ENCODE data around the gene ZNF177.

The ZNF177 gene

DNA sequence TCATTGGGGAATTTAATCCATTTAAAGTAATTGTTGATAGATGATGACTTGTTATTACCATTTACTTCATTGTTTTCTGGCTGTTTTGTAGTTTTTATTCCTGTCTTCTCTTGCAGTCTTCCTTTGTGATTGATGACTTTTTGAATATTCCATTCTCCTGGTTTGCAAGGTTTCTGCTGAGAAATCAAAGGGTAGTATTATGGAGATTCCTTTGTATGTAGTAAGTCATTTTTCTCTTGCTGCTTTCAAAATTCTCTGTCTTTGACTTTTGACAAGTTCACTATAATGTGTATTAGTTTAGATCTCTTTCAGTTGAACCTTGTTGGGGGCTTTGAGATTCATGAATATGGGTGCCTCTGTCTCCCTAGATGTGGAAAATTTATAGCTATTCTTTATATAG lies 32.8 kb upstream of the ZNF177 start:
- in situ Hi-C loops (cut with HindIII; ENCODE audit: low sequenced_read_pairs), result no loop called here
- DNase-seq (ENCODE audit: low read depth), result no peak
- H3K4me3 ChIP-seq (ENCODE audit: low read depth, low read length), result no peak overlapping the region
- TF ChIP-seq, protein P1, sequence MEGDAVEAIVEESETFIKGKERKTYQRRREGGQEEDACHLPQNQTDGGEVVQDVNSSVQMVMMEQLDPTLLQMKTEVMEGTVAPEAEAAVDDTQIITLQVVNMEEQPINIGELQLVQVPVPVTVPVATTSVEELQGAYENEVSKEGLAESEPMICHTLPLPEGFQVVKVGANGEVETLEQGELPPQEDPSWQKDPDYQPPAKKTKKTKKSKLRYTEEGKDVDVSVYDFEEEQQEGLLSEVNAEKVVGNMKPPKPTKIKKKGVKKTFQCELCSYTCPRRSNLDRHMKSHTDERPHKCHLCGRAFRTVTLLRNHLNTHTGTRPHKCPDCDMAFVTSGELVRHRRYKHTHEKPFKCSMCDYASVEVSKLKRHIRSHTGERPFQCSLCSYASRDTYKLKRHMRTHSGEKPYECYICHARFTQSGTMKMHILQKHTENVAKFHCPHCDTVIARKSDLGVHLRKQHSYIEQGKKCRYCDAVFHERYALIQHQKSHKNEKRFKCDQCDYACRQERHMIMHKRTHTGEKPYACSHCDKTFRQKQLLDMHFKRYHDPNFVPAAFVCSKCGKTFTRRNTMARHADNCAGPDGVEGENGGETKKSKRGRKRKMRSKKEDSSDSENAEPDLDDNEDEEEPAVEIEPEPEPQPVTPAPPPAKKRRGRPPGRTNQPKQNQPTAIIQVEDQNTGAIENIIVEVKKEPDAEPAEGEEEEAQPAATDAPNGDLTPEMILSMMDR (IDR thresholded peaks at IDR 0.05; ENCODE audit: low read depth, low read length, missing control alignments), result no peak

DNA sequence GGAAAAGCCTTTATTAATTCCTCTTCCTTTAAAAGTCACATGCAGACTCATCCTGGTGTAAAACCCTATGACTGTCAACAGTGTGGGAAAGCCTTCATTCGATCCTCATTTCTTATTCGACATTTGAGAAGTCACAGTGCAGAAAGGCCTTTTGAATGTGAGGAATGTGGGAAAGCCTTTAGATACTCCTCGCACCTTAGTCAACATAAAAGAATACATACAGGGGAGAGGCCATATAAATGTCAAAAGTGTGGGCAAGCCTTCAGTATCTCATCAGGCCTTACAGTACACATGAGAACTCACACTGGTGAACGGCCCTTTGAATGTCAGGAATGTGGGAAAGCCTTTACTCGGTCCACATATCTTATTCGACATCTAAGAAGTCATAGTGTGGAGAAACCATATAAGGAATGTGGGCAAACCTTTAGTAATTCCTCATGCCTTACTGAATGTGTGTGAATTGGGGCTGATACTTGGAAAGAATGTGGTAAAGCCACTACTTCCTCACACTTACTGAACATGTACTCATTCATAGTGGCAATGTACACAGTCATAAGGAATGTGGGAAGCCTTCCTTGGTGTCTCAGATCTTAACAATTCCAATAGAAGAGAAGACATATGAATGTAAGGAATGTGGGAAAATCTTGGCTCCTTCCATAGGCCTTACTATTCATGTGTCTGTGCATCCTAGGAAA lies 20.1 kb upstream of the ZNF177 start:
- no peak for DNase-seq (ENCODE audit: low read depth)
- in situ Hi-C loops (cut with HindIII; ENCODE audit: low sequenced_read_pairs), result no loop called here
- TF ChIP-seq, protein P1 (IDR thresholded peaks at IDR 0.05; ENCODE audit: low read depth, low read length, missing control alignments), result no peak
- no peak overlapping the region for H3K4me3 ChIP-seq (ENCODE audit: low read depth, low read length)

DNA sequence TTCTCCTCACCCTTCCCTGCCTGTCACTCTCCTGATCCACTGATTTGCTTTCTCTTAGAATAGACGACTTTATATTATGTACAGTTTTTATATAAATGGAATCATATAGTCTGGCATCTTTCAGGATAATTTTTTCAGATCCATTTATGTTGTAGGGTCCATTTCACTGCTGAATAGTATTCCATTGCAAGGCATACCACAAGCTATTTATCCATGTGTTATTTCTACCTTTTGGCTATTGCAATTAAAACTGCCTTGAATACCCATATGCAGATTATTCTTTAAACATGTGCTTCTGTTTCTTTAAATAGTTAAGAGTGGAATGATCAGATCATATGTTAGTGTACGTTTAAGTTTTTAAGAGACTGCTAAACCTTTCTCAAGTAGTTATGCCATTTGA lies 17.8 kb upstream of the ZNF177 start:
- no peak overlapping the region for H3K4me3 ChIP-seq (ENCODE audit: low read depth, low read length)
- in situ Hi-C loops (cut with HindIII; ENCODE audit: low sequenced_read_pairs), result no loop called here
- DNase-seq (ENCODE audit: low read depth), result no peak
- TF ChIP-seq, protein P1 (IDR thresholded peaks at IDR 0.05; ENCODE audit: low read depth, low read length, missing control alignments), result no peak

DNA sequence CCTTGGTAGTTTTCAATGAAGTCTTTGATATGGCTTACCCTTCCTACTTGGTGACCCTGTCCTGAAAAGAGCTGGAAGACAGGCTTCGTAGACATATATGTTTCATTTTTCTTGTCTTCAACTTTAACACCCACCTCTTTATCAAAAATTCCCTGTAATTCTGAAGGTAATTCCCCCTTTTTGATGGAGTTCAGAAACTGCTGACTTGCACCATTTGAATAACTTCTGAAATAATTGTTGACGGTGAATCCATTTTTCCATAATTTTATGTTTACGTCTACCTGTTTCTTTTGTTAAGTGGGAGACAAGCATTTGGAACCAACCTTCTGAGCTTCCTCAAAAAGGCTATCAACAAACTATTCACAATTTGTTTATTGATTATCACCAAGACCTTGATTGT lies 14.6 kb upstream of the ZNF177 start:
- no peak overlapping the region for H3K4me3 ChIP-seq (ENCODE audit: low read depth, low read length)
- in situ Hi-C loops (cut with HindIII; ENCODE audit: low sequenced_read_pairs), result no loop called here
- DNase-seq (ENCODE audit: low read depth), result no peak
- TF ChIP-seq, protein P1 (IDR thresholded peaks at IDR 0.05; ENCODE audit: low read depth, low read length, missing control alignments), result no peak

DNA sequence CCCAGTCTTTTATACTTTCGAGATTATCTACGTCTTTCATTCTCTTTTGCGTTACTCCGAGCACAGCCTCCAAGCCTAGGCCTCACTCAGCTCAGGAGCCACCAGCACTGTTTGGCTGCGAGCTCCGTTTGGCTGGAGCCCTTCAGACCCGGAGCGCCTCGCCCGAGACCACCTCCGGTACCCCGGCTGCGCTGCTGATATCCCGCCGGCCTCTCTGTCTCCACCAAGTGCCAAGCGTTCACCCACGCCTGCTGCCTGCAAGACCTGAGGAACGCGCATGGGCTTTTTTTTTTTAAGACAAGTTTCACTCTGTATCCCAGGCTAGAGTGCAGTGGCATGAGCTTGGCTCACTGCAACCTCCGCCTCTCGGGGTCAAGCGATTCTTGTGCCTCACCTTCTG lies 14.1 kb upstream of the ZNF177 start:
- TF ChIP-seq, protein P1 (IDR thresholded peaks at IDR 0.05; ENCODE audit: low read depth, low read length, missing control alignments), result no peak
- in situ Hi-C loops (cut with HindIII; ENCODE audit: low sequenced_read_pairs), result no loop called here
- no peak overlapping the region for H3K4me3 ChIP-seq (ENCODE audit: low read depth, low read length)

DNA sequence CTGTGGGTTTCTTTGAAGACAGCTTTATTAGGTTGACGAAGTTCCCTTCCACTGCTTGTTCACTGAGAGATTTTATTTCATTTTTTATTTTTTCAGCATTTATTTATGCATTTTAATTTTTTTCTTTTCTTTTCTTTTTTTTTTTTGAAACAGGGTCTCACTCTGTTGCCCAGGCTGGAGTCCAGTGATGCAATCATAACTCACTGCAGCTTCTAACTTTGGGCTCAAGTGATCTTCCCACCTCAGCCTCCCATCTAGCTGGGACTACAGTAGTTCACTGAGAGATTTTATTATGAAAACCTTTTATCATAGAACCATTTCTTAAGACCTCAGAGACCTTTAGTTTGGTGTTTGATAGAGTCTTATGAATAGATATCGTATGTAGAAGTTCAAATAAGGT lies 10.3 kb upstream of the ZNF177 start:
- TF ChIP-seq, protein P1 (IDR thresholded peaks at IDR 0.05; ENCODE audit: low read depth, low read length, missing control alignments), result no peak
- DNase-seq (ENCODE audit: low read depth), result no peak
- in situ Hi-C loops (cut with HindIII; ENCODE audit: low sequenced_read_pairs), result no loop called here
- no peak overlapping the region for H3K4me3 ChIP-seq (ENCODE audit: low read depth, low read length)

More for the DNA sequence above, 14.1 kb upstream of the ZNF177 start:
- DNase-seq (ENCODE audit: low read depth), result no peak

Data from astrocyte of the cerebellum (primary cell).